ENCODE measurements around the gene ADAM11. TPM values are rescaled to one million over a fixed set of nuclear protein-coding genes. Genes with fewer than 3 reads are reported as not detected.

Gene ADAM11
- total RNA-seq, 1 donor from 2014 or later, result 6.0 TPM

DNA sequence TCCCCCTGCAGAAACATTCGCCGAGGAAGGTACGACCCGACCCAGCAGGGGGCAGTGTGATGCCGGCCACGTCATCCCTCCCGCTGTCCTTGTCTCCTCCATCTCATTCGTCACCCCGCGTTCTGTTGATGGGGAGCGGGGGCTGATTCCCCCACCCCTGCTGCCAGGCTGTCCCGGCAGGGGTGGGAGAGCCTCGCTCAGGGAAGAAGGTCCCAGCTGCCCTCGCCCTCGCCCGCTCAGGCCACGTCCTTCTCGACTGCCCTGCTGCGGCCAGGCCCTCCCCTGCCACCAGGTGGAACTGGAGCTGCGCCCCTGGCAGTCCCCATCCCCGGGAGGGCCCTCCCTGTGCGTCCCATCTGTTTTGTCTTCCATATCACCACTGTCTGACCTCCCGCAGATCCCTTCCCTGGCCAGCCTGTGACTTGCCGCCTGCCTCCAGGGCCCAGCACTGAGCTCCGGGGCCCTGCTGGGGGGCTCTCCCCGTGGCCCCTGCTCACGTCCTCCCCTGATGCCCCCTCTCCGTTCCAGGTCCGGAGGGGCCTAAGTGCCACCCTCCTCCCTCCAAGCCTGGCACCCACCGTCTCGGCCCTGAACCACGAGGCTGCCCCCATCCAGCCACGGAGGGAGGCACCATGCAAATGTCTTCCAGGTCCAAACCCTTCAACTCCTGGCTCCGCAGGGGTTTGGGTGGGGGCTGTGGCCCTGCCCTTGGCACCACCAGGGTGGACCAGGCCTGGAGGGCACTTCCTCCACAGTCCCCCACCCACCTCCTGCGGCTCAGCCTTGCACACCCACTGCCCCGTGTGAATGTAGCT lies 20.6 kb downstream of the ADAM11 start:
- TF ChIP-seq CTCF (conservative IDR thresholded peaks at IDR 0.05), result peak; percentile 93
- Mint-ChIP-seq H3K4me1 (peaks cover 22% of the 10 kb centered on the region), H3K36me3 (ENCODE audit: low read depth) (no peaks in the 10 kb centered on the region), H3K27me3 (ENCODE audit: low read depth) (peaks cover 9% of the 10 kb centered on the region), H3K4me3 (peak overlapping the region; percentile 73), H3K9me3 (no peaks in the 10 kb centered on the region), H3K27ac (ENCODE audit: unreplicated experiment) (no peak overlapping the region)
- DNase-seq (ENCODE audit: low read depth, low spot score), result peak; percentile 85

GRCh38 chr17:44780161-44780560 lies 21.4 kb downstream of the ADAM11 start:
- Mint-ChIP-seq H3K36me3 (ENCODE audit: low read depth) (no peaks in the 10 kb centered on the region), H3K27ac (ENCODE audit: unreplicated experiment) (no peak overlapping the region), H3K27me3 (ENCODE audit: low read depth) (peaks cover 9% of the 10 kb centered on the region), H3K9me3 (no peaks in the 10 kb centered on the region), H3K4me3 (peak overlapping the region; percentile 23), H3K4me1 (peaks cover 22% of the 10 kb centered on the region)
- no peak for TF ChIP-seq CTCF (conservative IDR thresholded peaks at IDR 0.05)
- no peak for DNase-seq (ENCODE audit: low read depth, low spot score)

DNA sequence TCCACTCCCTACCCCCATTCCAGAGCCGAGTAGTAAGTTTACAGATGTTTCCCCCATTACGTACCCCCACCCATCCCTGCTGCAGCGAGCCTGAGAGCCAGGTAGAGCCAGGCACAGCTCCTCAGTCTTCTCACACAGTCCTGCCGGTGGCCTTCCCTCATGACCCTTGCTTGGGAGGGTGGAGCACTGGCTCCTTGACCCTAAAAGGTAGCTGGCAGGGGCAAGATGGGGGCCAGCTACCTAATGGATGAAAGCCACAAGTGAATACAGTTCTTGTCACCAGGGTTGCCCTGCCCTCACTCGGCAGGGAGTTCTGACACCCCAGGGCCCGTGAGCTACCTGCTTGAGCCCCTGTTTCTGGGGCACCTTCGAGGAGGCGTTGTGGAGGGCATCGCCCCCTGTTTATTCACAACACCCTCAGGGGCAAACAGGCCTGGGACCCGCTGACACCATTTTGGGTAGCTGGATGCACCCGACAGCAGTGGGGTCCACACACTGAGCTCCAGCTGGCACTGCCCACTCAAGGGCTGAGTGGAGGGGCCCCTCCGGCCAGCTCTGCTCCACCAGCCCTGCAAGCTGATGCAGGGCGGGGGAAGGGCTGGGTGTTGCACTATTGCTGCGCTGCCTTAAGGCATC lies 22.2 kb downstream of the ADAM11 start:
- no peak for DNase-seq (ENCODE audit: low read depth, low spot score)
- Mint-ChIP-seq H3K27ac (ENCODE audit: unreplicated experiment) (no peak overlapping the region), H3K4me3 (no peak overlapping the region), H3K9me3 (no peaks in the 10 kb centered on the region), H3K36me3 (ENCODE audit: low read depth) (no peaks in the 10 kb centered on the region), H3K27me3 (ENCODE audit: low read depth) (peaks cover 5% of the 10 kb centered on the region), H3K4me1 (peaks cover 18% of the 10 kb centered on the region)
- TF ChIP-seq CTCF (conservative IDR thresholded peaks at IDR 0.05), result no peak

DNA sequence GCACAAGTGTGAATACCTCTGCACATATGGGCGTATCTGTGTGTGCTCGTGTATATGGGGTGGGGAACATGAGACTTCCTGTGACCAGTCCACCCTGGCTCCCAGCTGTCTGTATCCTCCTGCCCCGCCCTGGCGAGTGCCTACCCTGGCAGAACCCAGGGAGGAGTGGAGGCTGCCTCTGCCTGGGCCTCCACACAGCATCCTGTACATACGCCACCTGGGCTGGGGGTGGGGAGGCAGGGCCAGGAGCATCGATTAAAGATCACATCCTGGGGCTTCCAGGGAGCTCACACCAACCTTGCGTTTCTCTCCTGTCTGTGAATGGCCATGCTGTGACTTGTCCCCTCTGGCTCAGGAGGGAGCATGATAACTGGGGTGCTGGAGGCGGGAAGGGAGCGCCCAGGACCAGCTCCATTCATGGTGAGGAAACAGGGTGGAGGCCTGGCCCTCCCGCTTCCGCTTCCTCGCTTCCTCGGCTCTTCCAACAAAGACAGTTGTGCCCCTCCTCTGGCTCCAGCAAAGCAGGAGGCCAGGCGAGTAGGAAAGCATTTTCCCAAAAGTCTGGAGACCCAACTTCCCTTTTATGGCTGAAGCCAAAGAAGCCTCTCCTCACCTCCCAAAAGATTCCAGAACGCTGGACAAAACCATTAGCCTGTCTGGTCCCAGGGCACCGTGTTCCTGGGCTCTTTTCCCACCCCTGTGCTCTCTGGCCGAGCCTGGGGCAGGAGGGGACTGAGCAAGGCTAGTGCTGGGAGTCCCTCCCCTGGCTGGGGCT lies 22.9 kb downstream of the ADAM11 start:
- peaks cover 5% of the 10 kb centered on the region for H3K27me3 Mint-ChIP-seq (ENCODE audit: low read depth)
- H3K4me3 Mint-ChIP-seq, result peak overlapping the region; percentile 34
- H3K36me3 Mint-ChIP-seq (ENCODE audit: low read depth), result no peaks in the 10 kb centered on the region
- DNase-seq (ENCODE audit: low read depth, low spot score), result no peak
- TF ChIP-seq CTCF (conservative IDR thresholded peaks at IDR 0.05), result no peak
- no peaks in the 10 kb centered on the region for H3K9me3 Mint-ChIP-seq
- H3K4me1 Mint-ChIP-seq, result peaks cover 18% of the 10 kb centered on the region
- H3K27ac Mint-ChIP-seq (ENCODE audit: unreplicated experiment), result peak overlapping the region; percentile 2

DNA sequence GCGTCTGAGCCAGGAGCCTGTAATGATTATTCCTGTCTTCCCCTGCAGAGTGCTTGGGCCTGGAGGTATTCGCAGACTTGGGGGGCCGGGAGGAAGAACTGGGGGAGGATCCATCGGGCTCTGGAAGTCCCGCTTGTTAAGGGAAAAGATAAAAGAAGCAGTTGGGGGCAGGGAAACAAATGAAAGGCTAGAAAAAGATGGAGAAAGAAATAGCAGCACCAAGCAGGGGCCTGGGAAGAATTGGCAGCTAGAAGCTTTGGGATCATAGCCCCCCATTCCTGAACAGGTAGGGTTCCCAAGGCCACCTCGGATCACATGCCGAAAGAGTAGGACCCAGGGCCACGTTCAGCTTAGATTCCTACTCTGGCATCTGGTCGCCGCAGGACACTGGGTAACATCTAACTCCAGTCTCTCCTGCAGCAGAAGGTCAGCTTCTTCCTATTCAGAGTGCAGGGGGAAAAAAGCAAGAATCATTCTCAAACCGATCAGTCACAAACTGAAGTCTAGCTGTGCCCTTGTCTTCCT lies 23.6 kb downstream of the ADAM11 start:
- H3K27me3 Mint-ChIP-seq (ENCODE audit: low read depth), result peaks cover under 1% of the 10 kb centered on the region
- no peaks in the 10 kb centered on the region for H3K9me3 Mint-ChIP-seq
- TF ChIP-seq CTCF (conservative IDR thresholded peaks at IDR 0.05), result no peak
- H3K4me3 Mint-ChIP-seq, result no peak overlapping the region
- no peak for DNase-seq (ENCODE audit: low read depth, low spot score)
- H3K36me3 Mint-ChIP-seq (ENCODE audit: low read depth), result no peaks in the 10 kb centered on the region
- peak overlapping the region; percentile 2 for H3K27ac Mint-ChIP-seq (ENCODE audit: unreplicated experiment)
- peaks cover 18% of the 10 kb centered on the region for H3K4me1 Mint-ChIP-seq

Measured in neural crest cell (in vitro differentiated cells).